Measurements from ENCODE around the gene UNC5CL. TPM values are rescaled to one million over a fixed set of nuclear protein-coding genes. Genes with fewer than 3 reads are reported as not detected.

UNC5CL gene
- total RNA-seq, 4 donors from 2014 or later: 1.1 to 1.7 (median 1.7) TPM; not detected in 1

- no peak for TF ChIP-seq CTCF (IDR thresholded peaks at IDR 0.05; ENCODE audit: low read depth)
Measured at GRCh38 chr6:41061196-41061726, 22.2 kb upstream of the UNC5CL start.

- no peak for TF ChIP-seq CTCF (IDR thresholded peaks at IDR 0.05; ENCODE audit: low read depth)
Measured at GRCh38 chr6:41059556-41059955, 20.5 kb upstream of the UNC5CL start.

- TF ChIP-seq CTCF (IDR thresholded peaks at IDR 0.05; ENCODE audit: low read depth): no peak
Measured at GRCh38 chr6:41058783-41059181, 19.8 kb upstream of the UNC5CL start.

GRCh38 chr6:41056768-41057490, 17.9 kb upstream of the UNC5CL start:
- TF ChIP-seq CTCF (IDR thresholded peaks at IDR 0.05; ENCODE audit: low read depth): no peak

GRCh38 chr6:41055149-41055548, 16.1 kb upstream of the UNC5CL start:
- TF ChIP-seq CTCF (IDR thresholded peaks at IDR 0.05; ENCODE audit: low read depth): no peak

GRCh38 chr6:41054511-41054910, 15.5 kb upstream of the UNC5CL start:
- no peak for TF ChIP-seq CTCF (IDR thresholded peaks at IDR 0.05; ENCODE audit: low read depth)

GRCh38 chr6:41053041-41053440, 14.0 kb upstream of the UNC5CL start, which contains the start of gene APOBEC2:
TSS of gene APOBEC2 (plus strand) at chr6:41053202. CDS start at chr6:41053348, 146 bp downstream.
- no peak for TF ChIP-seq CTCF (IDR thresholded peaks at IDR 0.05; ENCODE audit: low read depth)
